OCI-LY1 (cell line): Measurements from ENCODE around the gene KCNJ15.

Experiments
- H2AFZ ChIP-seq: fragments of 200-600 bp; sonication (generic), shearing (Covaris generic); 2 replicates; pipeline ENCODE4 v1.6.0; 2014; ENCODE audit warnings: antibody characterized with exemption, mild to moderate bottlenecking, low read length
- H3F3A ChIP-seq: fragments of 200-600 bp; sonication (generic), shearing (Covaris generic); 2 replicates; pipeline ENCODE4 v1.6.0; 2014; ENCODE audit warnings: mild to moderate bottlenecking, antibody characterized with exemption, low read length, moderate library complexity; ENCODE audit not compliant: insufficient read depth
- H3K27ac ChIP-seq: fragments of 200-600 bp; sonication (generic); 2 replicates; pipeline ENCODE4 v1.5.1; 2014; ENCODE audit warnings: low read length, mixed run types, mild to moderate bottlenecking, low read depth; ENCODE audit not compliant: poor library complexity, severe bottlenecking
- H3K27me3 ChIP-seq: fragments of 200-600 bp; sonication (generic); 2 replicates; pipeline ENCODE4 v1.6.0; 2014; ENCODE audit warnings: antibody characterized with exemption, mild to moderate bottlenecking, low read length, moderate library complexity; ENCODE audit not compliant: insufficient read depth
- H3K36me3 ChIP-seq: fragments of 200-600 bp; sonication (generic); 2 replicates; pipeline ENCODE4 v1.6.1; 2014; ENCODE audit warnings: mild to moderate bottlenecking, antibody characterized with exemption, low read length, moderate library complexity, mixed read lengths; ENCODE audit not compliant: insufficient read depth
- H3K4me1 ChIP-seq: fragments of 200-600 bp; sonication (generic); 2 replicates; pipeline ENCODE4 v1.5.1; 2014; ENCODE audit warnings: mild to moderate bottlenecking, low read length, moderate library complexity; ENCODE audit not compliant: insufficient read depth, severe bottlenecking
- H3K4me2 ChIP-seq: fragments of 200-600 bp; sonication (generic), shearing (Covaris generic); 2 replicates; pipeline ENCODE4 v1.6.1; 2014; ENCODE audit warnings: low read length
- H3K4me3 ChIP-seq: fragments of 200-600 bp; sonication (generic); 2 replicates; pipeline ENCODE4 v1.5.1; 2014; ENCODE audit warnings: low read length, low read depth, mild to moderate bottlenecking, mixed read lengths; ENCODE audit not compliant: poor library complexity, severe bottlenecking
- H3K79me2 ChIP-seq: fragments of 200-600 bp; shearing (Covaris generic); 2 replicates; pipeline ENCODE4 v1.6.1; 2016; ENCODE audit warnings: mixed run types, low read length, mixed read lengths; ENCODE audit not compliant: insufficient read depth
- H3K9ac ChIP-seq: fragments of 200-600 bp; sonication (generic), shearing (Covaris generic); 2 replicates; pipeline ENCODE4 v1.6.1; 2014; ENCODE audit warnings: mild to moderate bottlenecking, low read length, mixed read lengths
- H3K9me2 ChIP-seq: fragments of 200-600 bp; sonication (generic), shearing (Covaris generic); 2 replicates; pipeline ENCODE4 v1.6.1; 2014; ENCODE audit warnings: low read depth, mild to moderate bottlenecking, low read length, mixed read lengths
- H3K9me3 ChIP-seq: fragments of 200-600 bp; shearing (Covaris generic); 2 replicates; pipeline ENCODE4 v1.6.1; 2014; ENCODE audit warnings: low read length, mixed read lengths
- H4K20me1 ChIP-seq: fragments of 200-600 bp; sonication (generic), shearing (Covaris generic); 2 replicates; pipeline ENCODE4 v1.6.0; 2016; ENCODE audit warnings: mild to moderate bottlenecking, low read length; ENCODE audit not compliant: insufficient read depth
- EZH2 ChIP-seq: fragments of 200-600 bp; sonication (generic), shearing (Covaris generic); IDR thresholded peaks from 2 replicates; pipeline ENCODE4 v1.8.0; 2017; ENCODE audit warnings: borderline replicate concordance, mixed run types, mild to moderate bottlenecking, antibody characterized with exemption, low read length, moderate library complexity, mixed read lengths
- TF ChIP-seq, protein P1 (sequence below): fragments of 200-600 bp; sonication (generic), shearing (Covaris generic); IDR thresholded peaks from 2 replicates; pipeline ENCODE4 v1.5.1; 2017; ENCODE audit warnings: mild to moderate bottlenecking, antibody characterized with exemption, low read length, moderate library complexity, mixed read lengths

The KCNJ15 gene

DNA sequence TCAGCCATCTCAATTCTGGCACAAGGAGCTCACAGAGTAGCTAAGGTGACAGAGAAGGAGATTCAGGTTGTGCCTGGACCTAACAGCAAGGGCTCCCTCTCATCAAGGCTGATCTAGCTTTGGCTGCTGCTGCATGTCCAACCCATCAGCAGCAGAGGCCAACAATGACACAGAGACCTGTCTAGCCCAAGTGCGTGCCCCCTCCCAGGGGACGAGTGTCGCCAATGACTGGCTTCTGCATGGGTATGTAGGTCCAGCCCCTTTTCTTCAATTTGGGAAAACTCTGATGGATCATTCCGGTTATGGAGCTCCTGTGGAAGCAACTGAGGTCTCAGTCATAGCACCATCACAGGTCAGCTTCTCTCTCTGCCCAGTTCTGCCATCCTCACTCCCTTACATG, 83.3 kb downstream of the KCNJ15 start:
- 0 out of 2 replicates have a peak, but pooled peaks cover under 1% of the 10 kb centered on the region for H3K27me3 ChIP-seq
- H3K4me2 ChIP-seq = no peak overlapping the region
- H4K20me1 ChIP-seq = no peaks in the 10 kb centered on the region
- H3K9ac ChIP-seq = no peak overlapping the region
- H3K9me2 ChIP-seq = no peaks in the 10 kb centered on the region
- no peaks in the 10 kb centered on the region for H3K36me3 ChIP-seq
- no peak overlapping the region for H3K4me3 ChIP-seq
- H3K27ac ChIP-seq = no peak overlapping the region
- H2AFZ ChIP-seq = no peak overlapping the region
- no peaks in the 10 kb centered on the region for H3K79me2 ChIP-seq
- TF ChIP-seq EZH2 = no peak
- TF ChIP-seq, protein P1, sequence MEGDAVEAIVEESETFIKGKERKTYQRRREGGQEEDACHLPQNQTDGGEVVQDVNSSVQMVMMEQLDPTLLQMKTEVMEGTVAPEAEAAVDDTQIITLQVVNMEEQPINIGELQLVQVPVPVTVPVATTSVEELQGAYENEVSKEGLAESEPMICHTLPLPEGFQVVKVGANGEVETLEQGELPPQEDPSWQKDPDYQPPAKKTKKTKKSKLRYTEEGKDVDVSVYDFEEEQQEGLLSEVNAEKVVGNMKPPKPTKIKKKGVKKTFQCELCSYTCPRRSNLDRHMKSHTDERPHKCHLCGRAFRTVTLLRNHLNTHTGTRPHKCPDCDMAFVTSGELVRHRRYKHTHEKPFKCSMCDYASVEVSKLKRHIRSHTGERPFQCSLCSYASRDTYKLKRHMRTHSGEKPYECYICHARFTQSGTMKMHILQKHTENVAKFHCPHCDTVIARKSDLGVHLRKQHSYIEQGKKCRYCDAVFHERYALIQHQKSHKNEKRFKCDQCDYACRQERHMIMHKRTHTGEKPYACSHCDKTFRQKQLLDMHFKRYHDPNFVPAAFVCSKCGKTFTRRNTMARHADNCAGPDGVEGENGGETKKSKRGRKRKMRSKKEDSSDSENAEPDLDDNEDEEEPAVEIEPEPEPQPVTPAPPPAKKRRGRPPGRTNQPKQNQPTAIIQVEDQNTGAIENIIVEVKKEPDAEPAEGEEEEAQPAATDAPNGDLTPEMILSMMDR = no peak
- H3F3A ChIP-seq = no peaks in the 10 kb centered on the region
- H3K9me3 ChIP-seq = no peaks in the 10 kb centered on the region
- no peaks in the 10 kb centered on the region for H3K4me1 ChIP-seq

DNA sequence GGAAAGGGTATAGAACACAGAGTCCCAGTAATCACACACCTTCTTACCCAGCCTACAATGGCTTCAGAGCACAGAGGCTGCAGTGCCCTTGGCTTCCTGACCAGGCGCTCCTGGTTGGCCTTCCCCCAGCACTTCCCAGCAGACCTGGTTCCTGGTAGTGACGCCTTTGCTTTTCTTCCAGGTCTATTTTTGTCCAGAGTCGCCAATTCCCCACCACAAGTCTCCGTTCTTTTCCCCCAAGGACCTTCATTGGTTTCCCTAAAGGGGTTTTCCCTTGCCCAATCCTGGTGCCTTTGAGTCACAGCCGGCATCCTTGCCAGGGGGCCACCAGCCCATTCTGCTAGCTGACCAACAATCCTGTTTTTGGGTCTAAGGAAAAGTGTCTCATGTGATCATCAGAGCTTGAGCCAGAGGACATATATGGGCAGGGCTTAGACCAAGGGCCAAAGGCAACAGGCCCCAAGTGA, 84.8 kb downstream of the KCNJ15 start:
- H3K9me2 ChIP-seq = no peaks in the 10 kb centered on the region
- TF ChIP-seq EZH2 = no peak
- TF ChIP-seq, protein P1 = no peak

DNA sequence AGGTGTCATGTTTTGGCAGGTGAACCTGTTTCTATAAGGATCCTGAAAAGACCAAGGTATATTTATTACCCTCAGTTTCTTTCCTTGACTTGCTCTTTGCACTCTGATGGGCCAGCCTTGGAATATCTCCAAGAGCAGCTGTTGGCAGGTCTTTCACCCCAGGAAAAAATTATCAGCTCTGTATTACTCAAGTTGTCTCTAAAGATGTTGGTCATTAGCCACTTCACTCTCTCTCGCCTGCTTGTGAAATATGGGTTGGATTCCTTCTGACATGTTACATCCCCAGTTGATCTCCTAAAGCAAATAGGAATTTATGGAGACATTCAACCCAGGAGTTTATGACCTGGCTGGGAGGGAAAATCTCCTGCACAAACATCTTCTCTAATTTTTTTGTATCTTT, 85.9 kb downstream of the KCNJ15 start:
- no peaks in the 10 kb centered on the region for H3K9me2 ChIP-seq
- no peak overlapping the region for H3K4me3 ChIP-seq
- H3K36me3 ChIP-seq = no peaks in the 10 kb centered on the region
- no peaks in the 10 kb centered on the region for H3K27me3 ChIP-seq
- H3K27ac ChIP-seq = no peak overlapping the region
- no peaks in the 10 kb centered on the region for H4K20me1 ChIP-seq
- H2AFZ ChIP-seq = no peak overlapping the region
- H3K4me1 ChIP-seq = no peaks in the 10 kb centered on the region
- no peaks in the 10 kb centered on the region for H3F3A ChIP-seq
- H3K79me2 ChIP-seq = no peaks in the 10 kb centered on the region
- H3K9ac ChIP-seq = no peak overlapping the region
- H3K9me3 ChIP-seq = no peaks in the 10 kb centered on the region
- H3K4me2 ChIP-seq = no peak overlapping the region
- TF ChIP-seq, protein P1 = no peak
- no peak for TF ChIP-seq EZH2

More for the DNA sequence above, 84.8 kb downstream of the KCNJ15 start:
- Histone ChIP-seq H3K27ac (no peak overlapping the region), H3F3A (no peaks in the 10 kb centered on the region), H3K36me3 (no peaks in the 10 kb centered on the region), H3K27me3 (no peaks in the 10 kb centered on the region), H3K79me2 (no peaks in the 10 kb centered on the region), H3K4me3 (no peak overlapping the region), H3K9me3 (no peaks in the 10 kb centered on the region), H2AFZ (no peak overlapping the region), H3K9ac (no peak overlapping the region), H3K4me2 (no peak overlapping the region), H3K4me1 (no peaks in the 10 kb centered on the region), H4K20me1 (no peaks in the 10 kb centered on the region)
